Common myeloid progenitor, CD34-positive (primary cell): Measurements from ENCODE around the gene ALG9.

Experiments used
- CTCF ChIA-PET: fragments of 350-600 bp; sonication (Branson Sonifier 250); formaldehyde crosslinking; loops from one replicate; lab custom pipeline; 2021; ENCODE audit warnings: antibody characterized with exemption; lab: Charles Lee
- POLR2A ChIA-PET: fragments of 350-600 bp; sonication (Branson Sonifier 250); formaldehyde crosslinking; loops from one replicate; lab custom pipeline; 2021; ENCODE audit warnings: antibody characterized with exemption; lab: Charles Lee
- DNase-seq, 3 donors: peaks; one replicate each; pipeline versions ENCODE4 v3.0.0 to v3.0.0-alpha.2; 2013
- H3K27ac ChIP-seq, 2 experiments: 1 replicate in 1 of 2; 2 replicates in 1 of 2; pipeline ENCODE4 v1.7.0; 2013; ENCODE audit warnings: inconsistent platforms in 2 of 2, low read length in 2 of 2, mild to moderate bottlenecking in 2 of 2, low read depth in 1 of 2, moderate library complexity in 1 of 2; ENCODE audit not compliant: severe bottlenecking in 2 of 2, insufficient read depth in 1 of 2, poor library complexity in 1 of 2
- H3K27me3 ChIP-seq, 5 experiments: replicated peaks in 2 of 5; 1 replicate in 3 of 5; 2 replicates in 2 of 5; pipeline versions ENCODE4 v1.6.1 to v1.7.0; 2013; ENCODE audit warnings: low read length in 4 of 5, mild to moderate bottlenecking in 2 of 5, moderate library complexity in 2 of 5, inconsistent platforms in 1 of 5; ENCODE audit not compliant: insufficient read depth in 5 of 5, control insufficient read depth in 4 of 5
- H3K36me3 ChIP-seq, 4 experiments: 1 replicate in 2 of 4; 2 replicates in 2 of 4; pipeline versions ENCODE4 v1.6.1 to v1.7.0; 2013; ENCODE audit warnings: low read length in 3 of 4, control low read depth in 1 of 4, mild to moderate bottlenecking in 1 of 4; ENCODE audit not compliant: control insufficient read depth in 4 of 4, insufficient read depth in 4 of 4
- H3K4me1 ChIP-seq, 4 experiments: 1 replicate in 3 of 4; 2 replicates in 1 of 4; pipeline versions ENCODE4 v1.6.1 to v1.7.1; 2013; ENCODE audit warnings: low read length in 3 of 4, mild to moderate bottlenecking in 3 of 4, control low read depth in 1 of 4, inconsistent platforms in 1 of 4, moderate library complexity in 1 of 4; ENCODE audit not compliant: control insufficient read depth in 4 of 4, insufficient read depth in 4 of 4; ENCODE audit errors: control extremely low read depth in 1 of 4
- H3K4me3 ChIP-seq, 7 experiments: 1 replicate in 4 of 7; 2 replicates in 3 of 7; pipeline versions ENCODE4 v1.5.1 to v1.7.0; 2013; ENCODE audit warnings: mild to moderate bottlenecking in 7 of 7, low read length in 6 of 7, moderate library complexity in 6 of 7, inconsistent platforms in 2 of 7, low read depth in 2 of 7, control low read depth in 1 of 7; ENCODE audit not compliant: insufficient read depth in 4 of 7, control insufficient read depth in 1 of 7; ENCODE audit errors: extremely low read depth in 1 of 7
- H3K9me3 ChIP-seq, 5 experiments: 1 replicate in 4 of 5; 2 replicates in 1 of 5; pipeline versions ENCODE4 v1.6.1 to v1.7.1; 2013; ENCODE audit warnings: low read length in 4 of 5, mild to moderate bottlenecking in 2 of 5, inconsistent platforms in 1 of 5, low read depth in 1 of 5, moderate library complexity in 1 of 5; ENCODE audit not compliant: control insufficient read depth in 4 of 5, insufficient read depth in 2 of 5; ENCODE audit errors: control extremely low read depth in 1 of 5
- whole genome bisulfite sequencing: methylation state at CpG from one replicate; pipeline ENCODE4 v1.1.5; 2013; ENCODE audit not compliant: insufficient coverage; 5-methylcytosine and 5-hydroxymethylcytosine counted together

The ALG9 gene

GRCh38 chr11:111759778-111760407 is 111.5 kb downstream of the ALG9 start:
- Histone ChIP-seq H3K27me3 (no peaks in the 10 kb centered on the region), H3K9me3 (no peaks in the 10 kb centered on the region), H3K36me3 (peaks cover 16 to 66% (median 51%) of the 10 kb centered on the region in 4 experiments), H3K27ac (no peak overlapping the region), H3K4me1 (peaks cover 0 to 5% (median 2%) of the 10 kb centered on the region in 4 experiments), H3K4me3 (no peak overlapping the region)
- ChIA-PET POLR2A (no interaction called here), CTCF (interaction anchor here (0.9 to 3.9 kb wide), 5 partner anchors 8 to 40 kb away, joined by 3 to 20 read pairs (median 3); no protein-coding TSS in a partner anchor)
- DNase-seq, result no peak
- WGBS, result 94% methylated on average over 5 of the region's 5 CpGs

GRCh38 chr11:111759376-111759775 is 112.0 kb downstream of the ALG9 start:
- H3K4me3 ChIP-seq, result no peak overlapping the region
- H3K4me1 ChIP-seq, result no peaks in the 10 kb centered on the region
- no peaks in the 10 kb centered on the region for H3K27me3 ChIP-seq
- no peak for DNase-seq
- H3K36me3 ChIP-seq, result peaks cover 19 to 70% (median 54%) of the 10 kb centered on the region in 4 experiments
- ChIA-PET POLR2A (no interaction called here), CTCF (interaction anchor here (0.9 to 3.9 kb wide), 3 partner anchors 18 to 39 kb away, joined by 3 to 20 read pairs (median 6); no protein-coding TSS in a partner anchor)
- no peak overlapping the region for H3K27ac ChIP-seq
- no peaks in the 10 kb centered on the region for H3K9me3 ChIP-seq

- ChIA-PET CTCF (interaction anchor here (0.7 to 1.4 kb wide), 3 partner anchors 9 to 190 kb away, joined by 3 to 6 read pairs (median 3); no protein-coding TSS in a partner anchor), POLR2A (no interaction called here)
- no peak overlapping the region for H3K27ac ChIP-seq
- DNase-seq, result no peak
- H3K9me3 ChIP-seq, result no peaks in the 10 kb centered on the region
- WGBS, result 94% methylated on average over 6 of the region's 6 CpGs
- no peaks in the 10 kb centered on the region for H3K4me1 ChIP-seq
- H3K36me3 ChIP-seq, result peaks cover 16 to 71% (median 53%) of the 10 kb centered on the region in 4 experiments
- no peaks in the 10 kb centered on the region for H3K27me3 ChIP-seq
- no peak overlapping the region for H3K4me3 ChIP-seq
Observed at GRCh38 chr11:111756097-111756496, 115.3 kb downstream of the ALG9 start.

GRCh38 chr11:111749646-111750045 is 121.7 kb downstream of the ALG9 start:
- H3K36me3 ChIP-seq, result peaks cover 27 to 85% (median 55%) of the 10 kb centered on the region in 4 experiments
- no peak overlapping the region for H3K4me3 ChIP-seq
- no peak for DNase-seq
- H3K27me3 ChIP-seq, result no peaks in the 10 kb centered on the region
- H3K27ac ChIP-seq, result no peak overlapping the region
- ChIA-PET POLR2A (no interaction called here), CTCF (no interaction called here)
- H3K9me3 ChIP-seq, result no peaks in the 10 kb centered on the region
- no peaks in the 10 kb centered on the region for H3K4me1 ChIP-seq

- H3K36me3 ChIP-seq, result peaks cover 31 to 86% (median 57%) of the 10 kb centered on the region in 4 experiments
- POLR2A ChIA-PET, result interaction anchor here (0.6 kb wide), 1 partner anchor 10 kb away, joined by 3 read pairs; no protein-coding TSS in a partner anchor
- H3K4me3 ChIP-seq, result no peak overlapping the region
- no peak for DNase-seq
- H3K9me3 ChIP-seq, result no peaks in the 10 kb centered on the region
- CTCF ChIA-PET, result interaction anchor here (0.5 to 0.6 kb wide), 2 partner anchors 15 to 113 kb away, joined by 3 to 4 read pairs; no protein-coding TSS in a partner anchor
- WGBS, result 93% methylated on average over 6 of the region's 7 CpGs
- no peaks in the 10 kb centered on the region for H3K4me1 ChIP-seq
- H3K27me3 ChIP-seq, result no peaks in the 10 kb centered on the region
- H3K27ac ChIP-seq, result no peak overlapping the region
Observed at GRCh38 chr11:111748035-111748804, 123.2 kb downstream of the ALG9 start.

- Histone ChIP-seq H3K4me3 (no peak overlapping the region), H3K4me1 (no peaks in the 10 kb centered on the region), H3K9me3 (no peaks in the 10 kb centered on the region), H3K27me3 (no peaks in the 10 kb centered on the region), H3K36me3 (peaks cover 33 to 80% (median 60%) of the 10 kb centered on the region in 4 experiments), H3K27ac (no peak overlapping the region)
- POLR2A ChIA-PET, result no interaction called here
- WGBS, result 100% methylated on average over 5 of the region's 6 CpGs
- no peak for DNase-seq
- CTCF ChIA-PET, result no interaction called here
Observed at GRCh38 chr11:111745719-111746504, 125.5 kb downstream of the ALG9 start.
